ENCODE results near the gene ECHDC1.

ECHDC1 gene

GRCh38 chr6:127255286-127255685 is 88.1 kb downstream of the ECHDC1 start:
- Histone ChIP-seq H3K27me3 (ENCODE audit: insufficient read depth, low read length, poor library complexity, severe bottlenecking) (no peaks in the 10 kb centered on the region), H3K9me2 (replicated peaks; ENCODE audit: low read depth, low read length) (no peaks in the 10 kb centered on the region), H3K4me2 (ENCODE audit: low read depth, low read length, poor library complexity, severe bottlenecking) (no peak overlapping the region), H3K79me2 (ENCODE audit: insufficient read depth, low read length) (no peaks in the 10 kb centered on the region), H3K4me3 (ENCODE audit: low read length, poor library complexity, severe bottlenecking) (no peak overlapping the region), H4K20me1 (ENCODE audit: insufficient read depth, low read length, poor library complexity, severe bottlenecking) (no peaks in the 10 kb centered on the region), H3K4me1 (ENCODE audit: insufficient read depth, low read length, poor library complexity, severe bottlenecking) (no peaks in the 10 kb centered on the region), H3K9ac (ENCODE audit: low read depth, low read length, poor library complexity, severe bottlenecking) (no peak overlapping the region), H3K36me3 (ENCODE audit: insufficient read depth, low read length) (no peaks in the 10 kb centered on the region), H2AFZ (ENCODE audit: low read length) (no peak overlapping the region), H3K9me3 (ENCODE audit: insufficient read depth, low read depth, low read length) (no peaks in the 10 kb centered on the region), H3F3A (ENCODE audit: low read depth) (no peaks in the 10 kb centered on the region)
- TF ChIP-seq, protein P1, sequence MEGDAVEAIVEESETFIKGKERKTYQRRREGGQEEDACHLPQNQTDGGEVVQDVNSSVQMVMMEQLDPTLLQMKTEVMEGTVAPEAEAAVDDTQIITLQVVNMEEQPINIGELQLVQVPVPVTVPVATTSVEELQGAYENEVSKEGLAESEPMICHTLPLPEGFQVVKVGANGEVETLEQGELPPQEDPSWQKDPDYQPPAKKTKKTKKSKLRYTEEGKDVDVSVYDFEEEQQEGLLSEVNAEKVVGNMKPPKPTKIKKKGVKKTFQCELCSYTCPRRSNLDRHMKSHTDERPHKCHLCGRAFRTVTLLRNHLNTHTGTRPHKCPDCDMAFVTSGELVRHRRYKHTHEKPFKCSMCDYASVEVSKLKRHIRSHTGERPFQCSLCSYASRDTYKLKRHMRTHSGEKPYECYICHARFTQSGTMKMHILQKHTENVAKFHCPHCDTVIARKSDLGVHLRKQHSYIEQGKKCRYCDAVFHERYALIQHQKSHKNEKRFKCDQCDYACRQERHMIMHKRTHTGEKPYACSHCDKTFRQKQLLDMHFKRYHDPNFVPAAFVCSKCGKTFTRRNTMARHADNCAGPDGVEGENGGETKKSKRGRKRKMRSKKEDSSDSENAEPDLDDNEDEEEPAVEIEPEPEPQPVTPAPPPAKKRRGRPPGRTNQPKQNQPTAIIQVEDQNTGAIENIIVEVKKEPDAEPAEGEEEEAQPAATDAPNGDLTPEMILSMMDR (conservative IDR thresholded peaks at IDR 0.05; ENCODE audit: low read length), result no peak
- TF ChIP-seq EZH2phosphoT487 (IDR thresholded peaks at IDR 0.05; ENCODE audit: borderline replicate concordance), result no peak

GRCh38 chr6:127249621-127250020 is 93.8 kb downstream of the ECHDC1 start:
- Histone ChIP-seq H3K4me2 (ENCODE audit: low read depth, low read length, poor library complexity, severe bottlenecking) (no peak overlapping the region), H3K36me3 (ENCODE audit: insufficient read depth, low read length) (no peaks in the 10 kb centered on the region), H3K9me3 (ENCODE audit: insufficient read depth, low read depth, low read length) (no peaks in the 10 kb centered on the region), H3K79me2 (ENCODE audit: insufficient read depth, low read length) (no peaks in the 10 kb centered on the region), H3K4me3 (ENCODE audit: low read length, poor library complexity, severe bottlenecking) (no peak overlapping the region), H2AFZ (ENCODE audit: low read length) (no peak overlapping the region), H3K9ac (ENCODE audit: low read depth, low read length, poor library complexity, severe bottlenecking) (no peak overlapping the region), H3K9me2 (replicated peaks; ENCODE audit: low read depth, low read length) (no peaks in the 10 kb centered on the region), H4K20me1 (ENCODE audit: insufficient read depth, low read length, poor library complexity, severe bottlenecking) (no peaks in the 10 kb centered on the region), H3K4me1 (ENCODE audit: insufficient read depth, low read length, poor library complexity, severe bottlenecking) (no peaks in the 10 kb centered on the region), H3F3A (ENCODE audit: low read depth) (no peaks in the 10 kb centered on the region), H3K27me3 (ENCODE audit: insufficient read depth, low read length, poor library complexity, severe bottlenecking) (no peaks in the 10 kb centered on the region)
- no peak for TF ChIP-seq EZH2phosphoT487 (IDR thresholded peaks at IDR 0.05; ENCODE audit: borderline replicate concordance)
- TF ChIP-seq, protein P1 (conservative IDR thresholded peaks at IDR 0.05; ENCODE audit: low read length), result no peak

- no peaks in the 10 kb centered on the region for H3K79me2 ChIP-seq (ENCODE audit: insufficient read depth, low read length)
- H3K4me1 ChIP-seq (ENCODE audit: insufficient read depth, low read length, poor library complexity, severe bottlenecking), result no peaks in the 10 kb centered on the region
- no peak overlapping the region for H3K4me3 ChIP-seq (ENCODE audit: low read length, poor library complexity, severe bottlenecking)
- no peaks in the 10 kb centered on the region for H3F3A ChIP-seq (ENCODE audit: low read depth)
- no peak for TF ChIP-seq EZH2phosphoT487 (IDR thresholded peaks at IDR 0.05; ENCODE audit: borderline replicate concordance)
- TF ChIP-seq, protein P1 (conservative IDR thresholded peaks at IDR 0.05; ENCODE audit: low read length), result no peak
- no peaks in the 10 kb centered on the region for H3K27me3 ChIP-seq (ENCODE audit: insufficient read depth, low read length, poor library complexity, severe bottlenecking)
- no peak overlapping the region for H3K9ac ChIP-seq (ENCODE audit: low read depth, low read length, poor library complexity, severe bottlenecking)
- no peaks in the 10 kb centered on the region for H4K20me1 ChIP-seq (ENCODE audit: insufficient read depth, low read length, poor library complexity, severe bottlenecking)
- no peaks in the 10 kb centered on the region for H3K9me3 ChIP-seq (ENCODE audit: insufficient read depth, low read depth, low read length)
- no peaks in the 10 kb centered on the region for H3K9me2 ChIP-seq (replicated peaks; ENCODE audit: low read depth, low read length)
- no peaks in the 10 kb centered on the region for H3K36me3 ChIP-seq (ENCODE audit: insufficient read depth, low read length)
- no peak overlapping the region for H2AFZ ChIP-seq (ENCODE audit: low read length)
- H3K4me2 ChIP-seq (ENCODE audit: low read depth, low read length, poor library complexity, severe bottlenecking), result no peak overlapping the region
Observed at GRCh38 chr6:127247114-127248096, 96.0 kb downstream of the ECHDC1 start.
